Astrocyte (in vitro differentiated cells and primary cell): ENCODE data around the gene MEPCE.

Experiments used
- EZH2 ChIP-seq: IDR thresholded peaks from 2 replicates; pipeline ENCODE4 v1.6.1; 2012; ENCODE audit warnings: mild to moderate bottlenecking, low read length, inconsistent platforms; ENCODE audit not compliant: insufficient read depth
- TF ChIP-seq, protein P1 (sequence below): IDR thresholded peaks from 2 replicates; pipeline ENCODE4 v1.5.1; 2011; ENCODE audit warnings: low read depth, mild to moderate bottlenecking, inconsistent platforms, low read length, moderate library complexity; ENCODE audit not compliant: insufficient read depth

DNA sequence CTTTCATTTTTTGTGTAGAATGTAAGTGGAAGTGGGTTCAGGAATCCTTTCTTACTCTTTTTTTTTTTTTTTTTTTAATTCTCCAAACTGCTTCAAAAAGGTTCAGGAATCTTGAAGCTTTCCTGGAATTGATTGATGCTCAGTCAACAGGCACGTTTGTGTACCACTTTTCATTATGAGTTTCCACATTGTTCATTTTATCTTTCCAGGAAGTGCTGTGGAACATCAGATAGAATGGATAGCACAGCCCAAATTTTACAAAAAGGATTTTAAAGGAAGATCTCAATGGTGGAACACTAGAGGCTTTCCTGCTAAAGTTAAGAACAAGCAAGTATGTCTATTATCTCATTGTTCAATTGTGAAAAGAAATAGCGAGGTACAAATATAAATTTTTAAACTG, 8.5 kb downstream of the MEPCE start:
- TF ChIP-seq, protein P1, sequence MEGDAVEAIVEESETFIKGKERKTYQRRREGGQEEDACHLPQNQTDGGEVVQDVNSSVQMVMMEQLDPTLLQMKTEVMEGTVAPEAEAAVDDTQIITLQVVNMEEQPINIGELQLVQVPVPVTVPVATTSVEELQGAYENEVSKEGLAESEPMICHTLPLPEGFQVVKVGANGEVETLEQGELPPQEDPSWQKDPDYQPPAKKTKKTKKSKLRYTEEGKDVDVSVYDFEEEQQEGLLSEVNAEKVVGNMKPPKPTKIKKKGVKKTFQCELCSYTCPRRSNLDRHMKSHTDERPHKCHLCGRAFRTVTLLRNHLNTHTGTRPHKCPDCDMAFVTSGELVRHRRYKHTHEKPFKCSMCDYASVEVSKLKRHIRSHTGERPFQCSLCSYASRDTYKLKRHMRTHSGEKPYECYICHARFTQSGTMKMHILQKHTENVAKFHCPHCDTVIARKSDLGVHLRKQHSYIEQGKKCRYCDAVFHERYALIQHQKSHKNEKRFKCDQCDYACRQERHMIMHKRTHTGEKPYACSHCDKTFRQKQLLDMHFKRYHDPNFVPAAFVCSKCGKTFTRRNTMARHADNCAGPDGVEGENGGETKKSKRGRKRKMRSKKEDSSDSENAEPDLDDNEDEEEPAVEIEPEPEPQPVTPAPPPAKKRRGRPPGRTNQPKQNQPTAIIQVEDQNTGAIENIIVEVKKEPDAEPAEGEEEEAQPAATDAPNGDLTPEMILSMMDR: no peak
- TF ChIP-seq EZH2: no peak
